MCF 10A (cell line): ENCODE data around the gene REG3G. TPM values are rescaled to one million over a fixed set of nuclear protein-coding genes. Genes with fewer than 3 reads are reported as not detected.

ENCODE experiments used
- BruUV-seq: library from RNA; stranded (reverse); fragments of 400-500 nt; replicated peaks from 2 replicates; lab custom pipeline; 2021; lab: Mats Ljungman, UMichigan
- CTCF ChIA-PET: fragments of 300-600 bp; sonication (Branson Sonifier 250); formaldehyde crosslinking; extraction: SDS; loops from one replicate; lab custom pipeline; 2021; ENCODE audit warnings: antibody characterized with exemption, inconsistent platforms; lab: Yijun Ruan, JAX
- POLR2A ChIA-PET: fragments of 300-600, 350-650 bp; sonication (Branson Sonifier 250); formaldehyde crosslinking; extraction: SDS; loops from one replicate; lab custom pipeline; 2020; ENCODE audit warnings: antibody characterized with exemption, inconsistent platforms; lab: Yijun Ruan, JAX
- DNase-seq: peaks from one replicate; pipeline ENCODE4 v3.0.0-alpha.2; 2018; ENCODE audit not compliant: unreplicated experiment
- H3K27ac Mint-ChIP-seq: one replicate; pipeline ENCODE4 v1.8.0; 2022; ENCODE audit warnings: mild to moderate bottlenecking, low read depth, mixed read lengths; ENCODE audit not compliant: unreplicated experiment
- H3K27me3 Mint-ChIP-seq: one replicate; pipeline ENCODE4 v1.8.0; 2022; ENCODE audit warnings: mixed read lengths; ENCODE audit not compliant: insufficient read depth, unreplicated experiment
- H3K36me3 Mint-ChIP-seq: one replicate; pipeline ENCODE4 v1.8.0; 2022; ENCODE audit warnings: mild to moderate bottlenecking, moderate library complexity, mixed read lengths; ENCODE audit not compliant: insufficient read depth, unreplicated experiment
- H3K4me1 Mint-ChIP-seq: one replicate; pipeline ENCODE4 v1.8.0; 2022; ENCODE audit warnings: mixed read lengths; ENCODE audit not compliant: insufficient read depth, unreplicated experiment
- H3K4me3 Mint-ChIP-seq: one replicate; pipeline ENCODE4 v1.8.0; 2022; ENCODE audit warnings: mild to moderate bottlenecking, moderate library complexity, mixed read lengths; ENCODE audit not compliant: unreplicated experiment
- H3K9me3 Mint-ChIP-seq: one replicate; pipeline ENCODE4 v1.8.0; 2022; ENCODE audit warnings: mixed read lengths; ENCODE audit not compliant: unreplicated experiment
- CTCF ChIP-seq: fragments of 200-600 bp; IDR thresholded peaks from one replicate; pipeline ENCODE4 v1.8.0; 2022; ENCODE audit warnings: antibody characterized with exemption, mild to moderate bottlenecking; ENCODE audit not compliant: unreplicated experiment
- intact Hi-C: fragments of 100-400 bp; cut with micrococcal nuclease; formaldehyde crosslinking; loops from 2 replicates; pipeline ENCODE4 v1.14.1; 2022
- total RNA-seq: library from RNA; stranded (reverse); gene quantifications from 2 replicates; pipeline ENCODE4 v1.2.3, GENCODE V29; 2022

The REG3G gene
- total RNA-seq, 1 experiment from 2014 or later, result not detected

GRCh38 chr2:78985558-78985957, 39.9 kb upstream of the REG3G start:
- TF ChIP-seq CTCF, result no peak
- H3K27me3 Mint-ChIP-seq, result peaks cover 26% of the 10 kb centered on the region
- ChIA-PET CTCF (interaction anchor here (0.8 kb wide), 1 partner anchor 10 kb away, joined by 3 read pairs; no protein-coding TSS in a partner anchor), POLR2A (no interaction called here)
- no peaks in the 10 kb centered on the region for H3K36me3 Mint-ChIP-seq
- H3K9me3 Mint-ChIP-seq, result no peaks in the 10 kb centered on the region
- no TSS peak for BruUV-seq
- H3K4me1 Mint-ChIP-seq, result no peaks in the 10 kb centered on the region
- H3K27ac Mint-ChIP-seq, result no peak overlapping the region
- no peak overlapping the region for H3K4me3 Mint-ChIP-seq
- DNase-seq, result no peak
- intact Hi-C loops, result no loop called here

- no peaks in the 10 kb centered on the region for H3K36me3 Mint-ChIP-seq
- BruUV-seq, result no TSS peak
- CTCF ChIA-PET, result interaction anchor here (0.5 to 2.7 kb wide), 6 partner anchors 9 to 521 kb away, joined by 3 to 19 read pairs (median 4); no protein-coding TSS in a partner anchor
- no peak overlapping the region for H3K4me3 Mint-ChIP-seq
- DNase-seq, result no peak
- peaks cover 9% of the 10 kb centered on the region for H3K9me3 Mint-ChIP-seq
- POLR2A ChIA-PET, result no interaction called here
- no peak overlapping the region for H3K27ac Mint-ChIP-seq
- H3K27me3 Mint-ChIP-seq, result peaks cover 4% of the 10 kb centered on the region
- H3K4me1 Mint-ChIP-seq, result no peaks in the 10 kb centered on the region
- intact Hi-C loops, result no loop called here
- no peak for TF ChIP-seq CTCF
Observed at GRCh38 chr2:78989051-78989450, 36.5 kb upstream of the REG3G start.

- ChIA-PET POLR2A (no interaction called here), CTCF (no interaction called here)
- Mint-ChIP-seq H3K4me3 (no peak overlapping the region), H3K36me3 (no peaks in the 10 kb centered on the region), H3K27ac (no peak overlapping the region), H3K27me3 (peaks cover 20% of the 10 kb centered on the region), H3K4me1 (no peaks in the 10 kb centered on the region), H3K9me3 (peaks cover 22% of the 10 kb centered on the region)
- DNase-seq, result no peak
- no TSS peak for BruUV-seq
- TF ChIP-seq CTCF, result no peak
- intact Hi-C loops, result no loop called here
Observed at GRCh38 chr2:78992451-78992806, 33.1 kb upstream of the REG3G start.

GRCh38 chr2:78992807-78993517, 32.5 kb upstream of the REG3G start:
- no peak for TF ChIP-seq CTCF
- no peak for DNase-seq
- peaks cover 20% of the 10 kb centered on the region for H3K27me3 Mint-ChIP-seq
- intact Hi-C loops, result no loop called here
- H3K4me1 Mint-ChIP-seq, result no peaks in the 10 kb centered on the region
- ChIA-PET POLR2A (no interaction called here), CTCF (no interaction called here)
- H3K4me3 Mint-ChIP-seq, result no peak overlapping the region
- H3K27ac Mint-ChIP-seq, result no peak overlapping the region
- no TSS peak for BruUV-seq
- H3K9me3 Mint-ChIP-seq, result peaks cover 22% of the 10 kb centered on the region
- H3K36me3 Mint-ChIP-seq, result no peaks in the 10 kb centered on the region
